HG03095 (cell line): ENCODE measurements around the gene RAB3B.
"Not testable (repeated sequence)": the region's sequence is repeated elsewhere in the genome, so short reads cannot be mapped to it uniquely, and the experiment has no call there.

ENCODE experiments used
- ATAC-seq: cut with Tn5 transposase; IDR thresholded peaks from one replicate; pipeline ENCODE4 v1.9.1; 2021; ENCODE audit warnings: moderate library complexity; ENCODE audit not compliant: unreplicated experiment

Gene RAB3B

DNA sequence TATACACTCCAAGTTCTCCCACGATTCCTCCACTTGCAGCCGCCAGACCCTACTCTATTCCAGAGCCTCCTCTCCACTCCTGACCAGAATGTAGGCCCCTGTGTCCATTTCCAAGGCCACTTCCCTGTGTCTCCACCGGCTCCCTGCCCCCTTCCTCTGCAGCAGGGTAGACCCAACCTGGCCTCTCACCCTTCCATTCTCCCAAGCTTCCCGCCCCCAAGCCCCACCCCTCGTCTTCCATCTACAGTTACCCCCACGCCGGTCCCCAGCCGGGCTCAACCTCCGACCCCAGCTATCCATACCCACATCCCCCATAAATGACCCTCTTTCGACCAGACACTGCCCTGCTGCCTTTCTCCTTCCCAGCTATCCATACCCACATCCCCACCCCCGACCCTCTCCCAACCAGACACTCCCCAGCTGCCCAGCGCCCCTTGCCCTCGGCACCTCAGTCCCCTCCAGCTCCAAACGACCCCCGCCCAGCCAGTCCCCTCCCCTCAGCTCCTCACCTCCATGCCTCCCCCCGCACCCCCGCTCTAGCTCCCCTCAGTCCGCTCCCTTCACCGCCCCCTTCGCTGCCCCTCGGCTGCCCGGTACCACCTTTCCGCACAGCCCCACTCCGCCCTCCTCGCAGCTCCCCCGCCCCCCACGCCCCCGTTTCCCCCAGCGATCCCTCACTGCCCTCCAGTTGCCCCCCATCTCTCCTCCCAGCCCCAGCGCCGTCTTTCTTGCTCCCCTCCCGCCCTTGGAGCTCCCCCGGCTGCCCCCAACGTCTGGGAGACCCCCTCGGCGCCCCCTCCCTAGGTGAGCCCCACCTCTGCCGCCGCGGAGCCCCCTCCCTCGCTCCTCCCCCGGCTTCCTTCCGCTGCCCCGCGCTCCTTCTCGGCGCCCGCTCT, 670 bp downstream of the RAB3B start:
- no peak for ATAC-seq

DNA sequence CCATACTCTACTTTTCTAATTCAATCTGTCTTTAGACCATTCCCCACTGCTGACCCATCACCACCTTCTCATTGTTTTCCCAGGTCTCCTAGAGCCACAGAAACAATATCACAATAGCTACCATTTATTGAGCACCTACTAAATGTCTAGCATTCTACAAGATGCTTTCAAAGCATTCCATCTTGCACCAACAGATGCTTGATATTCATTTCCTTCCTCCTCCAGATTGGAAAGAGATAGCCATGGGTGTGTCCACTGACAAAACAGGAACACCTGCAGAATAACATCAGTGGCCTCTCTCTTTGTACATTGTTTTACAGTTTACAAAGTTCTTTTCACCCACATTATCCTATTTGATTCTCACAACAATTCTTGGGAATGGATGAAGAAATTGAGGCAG, 2.2 kb downstream of the RAB3B start:
- no peak for ATAC-seq

- ATAC-seq: no peak
Observed at GRCh38 chr1:51986718-51987117, 3.8 kb downstream of the RAB3B start.

GRCh38 chr1:51982161-51982560, 8.3 kb downstream of the RAB3B start:
- no peak for ATAC-seq

DNA sequence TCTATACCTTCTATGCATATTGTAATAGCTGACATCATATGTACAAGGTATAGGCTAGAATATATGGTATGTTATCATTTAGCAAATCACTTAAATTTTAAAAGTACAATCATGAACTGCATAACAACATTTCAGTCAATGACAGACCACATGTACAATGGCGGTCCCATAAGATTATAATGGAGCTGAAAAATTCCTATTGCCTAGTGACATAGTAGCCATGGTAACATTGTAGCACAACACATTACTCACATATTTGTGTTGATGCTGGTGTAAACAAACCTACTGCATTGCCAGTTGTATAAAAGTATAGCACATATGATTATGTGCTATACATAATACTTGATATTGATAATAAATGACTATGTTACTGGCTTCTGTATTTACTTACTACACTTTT, 8.9 kb downstream of the RAB3B start:
- ATAC-seq: no peak

- ATAC-seq: no peak
Observed at GRCh38 chr1:51978099-51978498, 12.4 kb downstream of the RAB3B start.

DNA sequence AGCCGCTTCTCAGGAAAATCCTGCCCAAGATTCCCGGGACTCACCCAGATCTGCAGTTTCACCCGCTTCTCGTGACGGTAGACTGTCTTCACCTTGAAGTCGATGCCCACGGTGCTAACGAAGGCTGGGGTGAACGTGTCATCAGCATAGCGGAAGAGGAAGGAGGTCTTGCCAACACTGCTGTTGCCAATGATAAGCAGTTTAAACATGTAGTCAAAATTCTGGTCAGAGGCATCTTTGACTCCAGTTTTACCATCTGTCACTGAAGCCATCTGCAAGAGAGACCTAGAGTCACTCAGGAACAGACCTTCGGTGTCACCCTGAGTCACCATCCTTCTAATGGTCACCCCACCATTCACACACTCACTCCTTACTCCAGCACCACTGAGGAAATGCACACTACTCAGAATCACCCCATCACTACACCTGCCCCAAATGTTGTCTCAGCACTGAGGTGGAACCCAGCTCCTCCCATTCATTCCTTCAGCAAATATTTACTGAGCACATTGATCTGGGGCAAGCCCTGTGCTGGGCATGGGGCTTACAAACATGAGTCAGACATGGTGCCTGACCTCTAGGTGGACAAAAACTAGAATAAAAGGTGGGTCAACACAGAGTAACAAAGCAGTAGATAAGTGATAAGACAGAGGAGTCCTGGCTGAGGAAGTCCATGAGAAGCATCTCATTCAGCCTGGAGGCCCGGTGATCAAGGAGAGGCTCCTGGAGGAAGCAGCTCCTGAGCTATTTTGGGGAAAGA, 13.5 kb downstream of the RAB3B start:
- ATAC-seq: no peak

DNA sequence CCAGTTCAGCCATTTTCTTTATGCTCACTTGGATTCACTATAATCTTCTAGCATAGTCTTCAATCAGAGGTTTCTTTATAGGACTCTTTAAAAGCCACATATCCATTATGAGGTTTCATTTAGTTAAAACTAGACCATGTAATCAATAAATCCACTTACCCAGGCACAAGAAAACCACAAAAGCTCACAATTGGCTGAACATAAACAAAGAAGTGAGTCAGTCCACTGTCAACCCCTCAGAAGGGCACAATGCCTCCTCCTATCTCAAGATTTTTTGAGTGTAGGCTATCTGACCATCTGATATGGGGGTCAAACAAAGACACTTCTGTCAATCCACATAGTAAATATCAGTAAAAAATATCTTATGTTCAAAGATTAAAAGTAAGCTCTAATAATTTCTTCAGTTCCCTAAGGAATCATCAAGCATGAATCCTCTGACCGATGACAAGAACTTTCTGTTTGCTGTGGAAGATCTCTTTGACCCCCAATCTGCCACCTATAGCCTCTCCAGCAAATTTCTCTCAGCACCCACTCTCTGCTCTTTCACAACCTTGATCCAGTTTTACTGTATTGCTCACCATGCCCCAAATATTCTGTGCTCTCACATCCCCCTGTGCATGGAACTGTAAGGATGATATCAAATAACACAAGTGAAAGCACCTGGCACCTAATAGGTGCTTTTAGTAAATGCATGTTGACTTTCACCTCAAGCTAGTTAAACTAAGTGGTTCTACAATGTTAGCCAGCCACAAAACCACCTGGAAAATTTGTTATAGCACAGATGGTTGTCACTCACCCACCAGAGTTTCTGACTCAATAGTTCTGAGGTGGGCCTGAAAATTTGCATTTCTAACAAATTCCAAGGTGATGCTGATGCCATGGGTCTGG, 16.7 kb downstream of the RAB3B start:
- ATAC-seq: no peak

- no peak for ATAC-seq
Observed at GRCh38 chr1:51969038-51969705, 21.3 kb downstream of the RAB3B start.

GRCh38 chr1:51968632-51969031, 21.9 kb downstream of the RAB3B start:
- no peak for ATAC-seq

DNA sequence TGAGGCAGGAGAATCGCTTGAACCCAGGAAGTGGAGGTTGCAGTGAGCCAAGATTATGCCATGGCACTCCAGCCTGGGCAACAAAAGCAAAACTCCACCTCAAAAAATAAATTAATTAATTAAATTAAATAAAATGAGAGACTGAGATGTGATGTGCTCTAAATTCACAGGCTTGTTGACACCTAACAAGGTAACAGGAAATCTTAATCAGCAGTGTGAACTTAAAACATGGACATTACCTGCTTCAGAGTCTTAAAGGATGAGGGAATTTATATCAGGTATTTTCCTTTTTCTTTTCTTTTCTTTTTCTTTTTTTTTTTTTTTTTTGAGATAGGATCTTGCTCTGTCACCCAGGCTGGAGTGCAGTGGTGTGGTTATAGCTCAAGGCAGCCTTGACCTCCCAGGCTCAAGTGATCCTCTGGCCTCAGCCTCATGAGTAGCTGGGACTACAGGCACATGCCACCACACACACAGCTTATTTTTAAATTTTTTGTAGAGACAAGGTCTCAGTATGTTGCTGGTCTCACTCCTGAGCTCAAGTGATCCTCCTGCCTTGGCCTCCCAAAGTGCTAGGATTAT, 23.2 kb downstream of the RAB3B start:
- not testable (repeated sequence) for ATAC-seq

DNA sequence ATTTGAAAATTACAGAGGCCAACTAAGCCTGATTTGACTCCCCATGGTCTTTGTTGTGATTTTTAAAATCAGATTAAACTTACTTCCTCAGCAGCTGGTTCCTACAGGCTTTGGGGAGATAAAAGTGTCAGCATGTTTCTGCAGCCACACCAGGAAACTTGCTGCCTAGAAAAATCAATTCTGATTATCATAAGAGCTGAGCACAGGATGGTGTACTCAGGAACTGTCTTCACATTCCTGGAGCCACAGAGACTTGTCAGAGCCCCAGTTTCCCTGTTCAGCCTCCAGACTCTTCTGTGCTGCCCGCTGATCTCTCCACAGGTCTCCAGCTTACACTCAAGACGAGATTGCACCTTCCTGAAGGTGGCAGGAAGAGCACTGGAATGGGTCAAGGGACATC, 23.9 kb downstream of the RAB3B start:
- no peak for ATAC-seq

DNA sequence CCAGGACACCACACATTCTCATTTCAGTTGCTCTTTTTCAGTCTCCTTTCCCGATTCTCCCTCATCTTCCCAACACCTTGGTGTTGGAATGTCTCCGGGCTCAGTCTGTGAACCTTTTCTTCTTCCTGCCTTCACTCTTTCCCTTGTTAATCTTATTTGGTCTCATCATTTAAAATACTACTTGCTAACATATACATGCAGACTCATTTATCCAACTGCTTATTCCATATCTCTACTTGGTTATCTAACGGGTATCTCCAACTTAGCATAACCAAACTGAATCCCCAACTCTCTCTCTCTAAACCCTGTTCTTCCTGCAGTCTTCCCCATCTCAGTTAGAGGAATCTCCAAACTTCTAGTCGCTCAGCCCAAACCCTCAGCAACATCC, 26.2 kb downstream of the RAB3B start:
- ATAC-seq: no peak

GRCh38 chr1:51963592-51964308, 26.8 kb downstream of the RAB3B start:
- ATAC-seq: no peak

- no peak for ATAC-seq
Observed at GRCh38 chr1:51962486-51963356, 27.8 kb downstream of the RAB3B start.

GRCh38 chr1:51961954-51962353, 28.5 kb downstream of the RAB3B start:
- no peak for ATAC-seq

GRCh38 chr1:51961231-51961630, 29.3 kb downstream of the RAB3B start:
- ATAC-seq: no peak

- no peak for ATAC-seq
Observed at GRCh38 chr1:51960262-51960661, 30.2 kb downstream of the RAB3B start.

DNA sequence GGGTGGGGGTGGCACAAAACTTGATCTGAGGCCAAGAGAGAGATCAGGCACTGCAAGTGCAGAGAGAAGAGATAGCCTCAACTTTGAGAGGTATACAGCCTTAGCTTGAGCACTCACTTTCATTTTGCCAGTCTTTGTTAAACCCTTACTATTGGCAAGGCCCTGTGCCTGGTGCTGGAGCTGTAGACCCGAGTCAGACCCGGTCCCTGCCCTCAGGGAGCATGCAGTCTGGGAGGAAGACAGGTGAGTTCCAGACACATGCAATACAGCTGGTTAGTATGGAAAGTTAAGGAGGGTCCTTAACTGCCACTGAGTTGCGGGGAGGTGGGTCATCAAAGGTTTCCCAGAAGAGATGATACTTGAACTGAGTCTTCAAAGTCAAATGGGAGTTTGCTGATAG, 31.7 kb downstream of the RAB3B start:
- no peak for ATAC-seq
